Measurements from ENCODE around the gene CDC7. TPM values are rescaled to one million over a fixed set of nuclear protein-coding genes. Genes with fewer than 3 reads are reported as not detected.

CDC7 gene
- total and polyA plus RNA-seq, 2 donors (not counting 1 experiment from before 2014, with no cell fraction given), result 3.1 to 5.1 TPM

DNA sequence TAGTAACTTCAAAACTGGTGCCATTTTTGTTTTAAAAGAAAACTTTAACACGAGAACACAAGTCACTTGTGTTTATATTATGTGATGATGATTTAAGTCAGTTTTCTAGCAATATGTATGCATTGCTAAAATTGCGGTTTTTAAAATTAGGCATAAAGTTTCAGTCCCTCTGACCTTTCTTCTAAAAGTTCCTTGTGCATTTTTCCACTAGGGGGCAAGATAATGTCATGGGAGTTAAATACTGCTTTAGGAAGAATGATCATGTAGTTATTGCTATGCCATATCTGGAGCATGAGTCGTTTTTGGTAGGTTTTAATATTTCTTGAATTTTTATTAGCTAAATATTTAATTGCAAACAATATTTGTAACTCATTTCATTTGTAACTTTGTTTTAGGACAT lies 10.7 kb downstream of the CDC7 start:
- Histone ChIP-seq H2AFZ (ENCODE audit: low read length) (no peak overlapping the region), H3K9ac (ENCODE audit: insufficient read depth, low read length) (no peak overlapping the region), H3K36me3 (ENCODE audit: control insufficient read depth, insufficient read depth, low read length) (no peaks in the 10 kb centered on the region), H3K4me1 (ENCODE audit: control insufficient read depth, extremely low read depth, insufficient read depth, low read length) (no peaks in the 10 kb centered on the region), H3K27me3 (ENCODE audit: control insufficient read depth, insufficient read depth, low read length) (no peaks in the 10 kb centered on the region), H3K4me3 (replicated peaks in 1 of 4; ENCODE audit: control extremely low read depth in 1 of 4, insufficient read depth in 1 of 4, low read depth in 3 of 4, low read length in 4 of 4) (no peak overlapping the region), H3K27ac (ENCODE audit: insufficient read depth, low read length) (no peak overlapping the region), H3K4me2 (ENCODE audit: extremely low read depth, insufficient read depth, low read length) (no peak overlapping the region), H3K79me2 (ENCODE audit: control insufficient read depth, insufficient read depth, low read length) (peaks cover 2% of the 10 kb centered on the region), H4K20me1 (ENCODE audit: control insufficient read depth, extremely low read depth, insufficient read depth, low read length) (no peaks in the 10 kb centered on the region), H3K9me3 (ENCODE audit: control insufficient read depth, insufficient read depth, low read depth, low read length) (no peaks in the 10 kb centered on the region)
- TF ChIP-seq CTCF (conservative IDR thresholded peaks at IDR 0.05 in 1 of 2, IDR thresholded peaks at IDR 0.05 in 1 of 2; ENCODE audit: low read depth in 1 of 2, low read length in 2 of 2), result peak; percentile 59 to 68
- TF ChIP-seq EZH2 (IDR thresholded peaks at IDR 0.05; ENCODE audit: low read length, missing control alignments), result no peak
- DNase-seq (ENCODE audit: low read depth in 2 of 2), result peak; percentile 41 to 85

- no peaks in the 10 kb centered on the region for H3K9me3 ChIP-seq (ENCODE audit: control insufficient read depth, insufficient read depth, low read depth, low read length)
- H3K36me3 ChIP-seq (ENCODE audit: control insufficient read depth, insufficient read depth, low read length), result no peaks in the 10 kb centered on the region
- H3K27ac ChIP-seq (ENCODE audit: insufficient read depth, low read length), result no peak overlapping the region
- H3K9ac ChIP-seq (ENCODE audit: insufficient read depth, low read length), result no peak overlapping the region
- no peaks in the 10 kb centered on the region for H4K20me1 ChIP-seq (ENCODE audit: control insufficient read depth, extremely low read depth, insufficient read depth, low read length)
- H3K4me3 ChIP-seq (replicated peaks in 1 of 4; ENCODE audit: control extremely low read depth in 1 of 4, insufficient read depth in 1 of 4, low read depth in 3 of 4, low read length in 4 of 4), result no peak overlapping the region
- H3K27me3 ChIP-seq (ENCODE audit: control insufficient read depth, insufficient read depth, low read length), result no peaks in the 10 kb centered on the region
- H2AFZ ChIP-seq (ENCODE audit: low read length), result no peak overlapping the region
- DNase-seq (ENCODE audit: low read depth in 2 of 2), result peak; percentile 17 to 75
- TF ChIP-seq EZH2 (IDR thresholded peaks at IDR 0.05; ENCODE audit: low read length, missing control alignments), result no peak
- peak; percentile 15 to 34 for TF ChIP-seq CTCF (conservative IDR thresholded peaks at IDR 0.05 in 1 of 2, IDR thresholded peaks at IDR 0.05 in 1 of 2; ENCODE audit: low read depth in 1 of 2, low read length in 2 of 2)
- no peak overlapping the region for H3K4me2 ChIP-seq (ENCODE audit: extremely low read depth, insufficient read depth, low read length)
- no peaks in the 10 kb centered on the region for H3K79me2 ChIP-seq (ENCODE audit: control insufficient read depth, insufficient read depth, low read length)
- no peaks in the 10 kb centered on the region for H3K4me1 ChIP-seq (ENCODE audit: control insufficient read depth, extremely low read depth, insufficient read depth, low read length)
Measured at GRCh38 chr1:91513160-91513559, 12.5 kb downstream of the CDC7 start.

GRCh38 chr1:91513706-91514105 lies 13.1 kb downstream of the CDC7 start:
- Histone ChIP-seq H3K9me3 (ENCODE audit: control insufficient read depth, insufficient read depth, low read depth, low read length) (no peaks in the 10 kb centered on the region), H3K36me3 (ENCODE audit: control insufficient read depth, insufficient read depth, low read length) (no peaks in the 10 kb centered on the region), H2AFZ (ENCODE audit: low read length) (no peak overlapping the region), H3K4me3 (replicated peaks in 1 of 4; ENCODE audit: control extremely low read depth in 1 of 4, insufficient read depth in 1 of 4, low read depth in 3 of 4, low read length in 4 of 4) (no peak overlapping the region), H3K27me3 (ENCODE audit: control insufficient read depth, insufficient read depth, low read length) (no peaks in the 10 kb centered on the region), H3K27ac (ENCODE audit: insufficient read depth, low read length) (no peak overlapping the region), H3K9ac (ENCODE audit: insufficient read depth, low read length) (no peak overlapping the region), H3K4me1 (ENCODE audit: control insufficient read depth, extremely low read depth, insufficient read depth, low read length) (no peaks in the 10 kb centered on the region), H4K20me1 (ENCODE audit: control insufficient read depth, extremely low read depth, insufficient read depth, low read length) (no peaks in the 10 kb centered on the region), H3K79me2 (ENCODE audit: control insufficient read depth, insufficient read depth, low read length) (no peaks in the 10 kb centered on the region), H3K4me2 (ENCODE audit: extremely low read depth, insufficient read depth, low read length) (no peak overlapping the region)
- TF ChIP-seq EZH2 (IDR thresholded peaks at IDR 0.05; ENCODE audit: low read length, missing control alignments) (no peak), CTCF (conservative IDR thresholded peaks at IDR 0.05 in 1 of 2, IDR thresholded peaks at IDR 0.05 in 1 of 2; ENCODE audit: low read depth in 1 of 2, low read length in 2 of 2) (no peak)
- DNase-seq (ENCODE audit: low read depth in 2 of 2), result peak in 1 of 2 donors; percentile 54
